IPS DF 4.7 (cell line): Measurements from ENCODE around the gene ACR.
"Not testable (repeated sequence)": the region's sequence is repeated elsewhere in the genome, so short reads cannot be mapped to it uniquely, and the experiment has no call there.

ENCODE experiments used
- DNase-seq: peaks from one replicate; pipeline ENCODE4 v3.0.0-alpha.2; 2013; ENCODE audit warnings: low spot score; ENCODE audit errors: extremely low read depth

The ACR gene

GRCh38 chr22:50775132-50775531 lies 37.1 kb downstream of the ACR start:
- DNase-seq: peak; percentile 25

GRCh38 chr22:50777631-50778030 lies 39.6 kb downstream of the ACR start:
- DNase-seq: not testable (repeated sequence)

DNA sequence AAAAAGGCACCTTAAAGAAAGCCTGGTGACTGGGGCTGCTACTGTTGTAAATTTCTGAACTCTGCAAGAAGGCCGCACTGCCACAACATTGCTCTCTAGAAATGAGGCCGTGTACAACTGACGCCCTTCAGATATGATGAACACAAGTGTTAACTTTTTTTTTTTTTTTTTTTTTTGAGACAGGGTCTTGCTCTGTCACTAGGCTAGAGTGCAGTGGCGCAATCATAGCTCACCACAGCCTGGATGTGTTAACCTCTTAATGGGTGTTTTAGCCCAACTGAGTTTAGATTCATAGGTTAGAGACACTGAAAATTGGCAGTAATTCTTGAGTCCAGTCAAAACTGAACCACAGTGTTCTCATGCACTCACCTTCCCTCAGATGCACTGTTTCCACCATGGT lies 42.2 kb downstream of the ACR start:
- not testable (repeated sequence) for DNase-seq

- DNase-seq: not testable (repeated sequence)
These were observed 44.2 kb downstream of the ACR start for GRCh38 chr22:50782253-50782652.

DNA sequence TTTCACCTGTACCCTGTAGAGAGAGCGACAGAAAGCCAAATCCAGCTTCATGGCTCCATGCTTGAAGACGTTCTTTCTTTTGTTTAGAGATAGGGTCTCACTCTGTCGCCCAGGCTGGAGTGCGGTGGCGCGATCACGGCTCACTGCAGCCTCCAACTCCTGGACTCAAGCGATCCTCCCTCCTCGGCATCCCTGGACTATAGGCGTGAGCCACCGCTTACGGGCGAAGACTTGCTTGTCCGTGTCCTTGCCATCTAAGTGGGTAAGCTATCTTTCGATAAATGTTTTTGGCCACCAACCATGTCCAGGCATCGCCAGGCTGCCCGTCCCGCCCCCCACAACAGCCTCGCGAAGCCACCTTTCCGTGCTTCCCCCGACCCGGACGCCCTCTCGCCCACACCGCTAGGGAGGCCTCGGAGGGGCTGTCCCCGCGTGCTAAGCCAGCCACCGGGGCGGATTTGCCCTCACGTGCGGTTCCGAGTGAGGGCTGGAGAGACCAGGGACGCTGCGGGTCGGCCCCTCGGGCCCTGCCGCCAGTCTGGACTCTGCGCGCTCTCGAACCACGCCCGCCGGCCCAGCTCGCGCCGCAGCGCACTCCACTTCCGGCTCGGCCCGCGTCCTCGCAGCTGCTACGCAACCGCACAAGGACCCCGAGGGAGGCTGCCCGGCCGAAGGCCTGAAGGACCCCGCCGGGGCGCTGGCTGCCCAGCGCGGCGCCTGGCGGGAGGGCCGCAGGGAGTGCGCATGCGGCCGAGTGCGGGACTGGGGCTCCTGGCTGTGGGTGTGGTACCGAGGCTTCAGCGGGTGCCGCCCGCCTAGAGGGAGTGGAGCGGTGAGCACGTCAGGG lies 45.3 kb downstream of the ACR start, which contains the start of gene RABL2B:
TSS of gene RABL2B (minus strand) at position 604 of the 847 bp plus-strand sequence. CDS start 1,342 bp downstream, outside the sequence.
- DNase-seq: peak; percentile 25

DNA sequence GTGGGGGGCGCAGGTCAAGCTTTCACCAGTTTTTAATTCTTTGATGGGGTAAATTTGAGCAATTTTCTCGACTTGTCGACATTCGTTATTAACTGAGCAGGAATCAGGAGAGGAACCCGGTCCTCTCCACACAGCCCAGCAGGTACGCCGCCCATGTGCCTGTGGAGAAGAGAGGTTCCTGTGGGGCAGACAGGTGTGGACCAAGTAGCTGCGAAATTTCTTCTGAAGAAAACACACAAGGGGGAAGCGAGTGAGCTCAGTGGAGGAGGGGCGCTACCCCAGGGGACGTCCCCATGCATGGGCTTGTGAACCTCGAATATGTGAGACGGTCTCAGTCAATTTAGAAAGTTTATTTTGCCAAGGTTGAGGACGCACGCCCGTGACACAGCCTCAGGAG lies 45.9 kb downstream of the ACR start:
- not testable (repeated sequence) for DNase-seq

DNA sequence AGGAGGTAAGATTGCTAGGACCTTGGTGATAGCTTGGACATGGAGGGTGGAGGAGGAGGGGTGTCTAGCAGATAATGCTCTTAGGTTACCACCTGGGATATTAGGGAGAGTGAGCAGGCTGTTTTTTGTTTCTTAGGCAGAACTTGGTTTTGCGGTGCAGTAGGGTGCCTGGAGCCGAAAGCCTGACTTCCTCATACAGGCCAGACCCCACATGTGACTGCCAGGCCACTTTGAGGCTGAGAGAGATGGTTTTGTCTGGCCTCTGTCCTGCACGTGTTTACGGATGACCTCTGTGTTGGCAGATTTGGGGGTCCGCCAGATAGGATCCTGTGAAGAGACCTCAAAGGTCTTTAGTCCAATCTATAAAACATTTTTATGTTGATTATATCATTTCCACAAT lies 47.3 kb downstream of the ACR start:
- DNase-seq: not testable (repeated sequence)

DNA sequence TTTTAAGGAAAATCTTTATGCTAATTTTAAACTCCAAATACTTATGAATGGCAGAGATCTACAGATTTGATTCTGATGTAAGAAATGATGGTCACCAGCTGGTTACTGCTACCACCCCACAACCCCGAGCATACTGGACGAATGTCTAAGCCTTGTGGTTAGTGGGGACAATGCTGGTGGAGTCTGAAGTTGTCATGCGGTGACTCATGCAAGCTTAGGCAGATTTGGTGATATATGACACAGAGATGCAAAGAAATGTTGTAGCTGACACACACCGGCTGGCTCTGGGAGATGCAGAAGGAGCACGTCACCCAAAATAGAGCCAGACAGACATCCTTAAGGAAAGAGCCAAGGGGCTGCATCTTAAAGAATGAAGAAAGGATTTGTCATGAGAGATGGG lies 48.9 kb downstream of the ACR start:
- not testable (repeated sequence) for DNase-seq
